PC-3 (cell line): ENCODE measurements around the gene RGS4. TPM values are rescaled to one million over a fixed set of nuclear protein-coding genes. Genes with fewer than 3 reads are reported as not detected.

ENCODE experiments used
- ATAC-seq: fragments of 200-7000 bp; cut with Tn5 transposase; 2 replicates; pipeline ENCODE4 v1.9.1; 2020; ENCODE audit warnings: mild to moderate bottlenecking, moderate library complexity
- BruUV-seq: library from RNA; stranded (reverse); fragments of 400-500 nt; replicated peaks from 2 replicates; lab custom pipeline; 2021; lab: Mats Ljungman, UMichigan
- CTCF ChIA-PET: fragments of 300-600 bp; sonication (Branson Sonifier 250); formaldehyde crosslinking; loops from one replicate; lab custom pipeline; 2022; ENCODE audit warnings: antibody characterized with exemption; lab: Charles Lee
- POLR2A ChIA-PET: fragments of 300-600 bp; sonication (Branson Sonifier 250); formaldehyde crosslinking; loops from one replicate; lab custom pipeline; 2022; ENCODE audit warnings: antibody characterized with exemption; ENCODE audit not compliant: unreplicated experiment; lab: Charles Lee
- DNase-seq: peaks from one replicate; pipeline ENCODE4 v3.0.0-alpha.2; 2015
- H2AFZ ChIP-seq: fragments of 300-600 bp; sonication (generic); 2 replicates; pipeline ENCODE4 v1.6.0; 2016; ENCODE audit warnings: antibody characterized with exemption, low read length
- H3F3A ChIP-seq: fragments of 300-600 bp; sonication (generic); one replicate; pipeline ENCODE4 v1.6.0; 2017; ENCODE audit warnings: antibody characterized with exemption, low read length, control low read depth, mild to moderate bottlenecking; ENCODE audit not compliant: unreplicated experiment
- H3K27ac ChIP-seq: fragments of 300-600 bp; sonication (generic); 2 replicates; pipeline ENCODE4 v1.5.1; 2016; ENCODE audit warnings: mild to moderate bottlenecking, low read length
- H3K27me3 ChIP-seq: fragments of 300-600 bp; sonication (generic); 2 replicates; pipeline ENCODE4 v1.6.1; 2016; ENCODE audit warnings: low read length, mixed read lengths
- H3K36me3 ChIP-seq: fragments of 300-600 bp; sonication (generic); 2 replicates; pipeline ENCODE4 v1.6.1; 2016; ENCODE audit warnings: low read depth, mixed run types, low read length, mixed read lengths
- H3K4me1 ChIP-seq: fragments of 300-600 bp; sonication (generic); 2 replicates; pipeline ENCODE4 v1.5.1; 2016; ENCODE audit warnings: low read length; ENCODE audit not compliant: insufficient read depth
- H3K4me2 ChIP-seq: fragments of 300-600 bp; sonication (generic); 2 replicates; pipeline ENCODE4 v1.6.0; 2016; ENCODE audit warnings: low read length
- H3K4me3 ChIP-seq: fragments of 300-600 bp; sonication (generic); 2 replicates; pipeline ENCODE4 v1.5.1; 2016; ENCODE audit warnings: mild to moderate bottlenecking, low read length, mixed read lengths
- H3K79me2 ChIP-seq: fragments of 300-600 bp; sonication (generic); 2 replicates; pipeline ENCODE4 v1.6.1; 2017; ENCODE audit warnings: low read length, mixed read lengths
- H3K9ac ChIP-seq: fragments of 300-600 bp; sonication (generic); 2 replicates; pipeline ENCODE4 v1.6.0; 2016; ENCODE audit warnings: mild to moderate bottlenecking, low read length
- H3K9me2 ChIP-seq: fragments of 300-600 bp; sonication (generic); replicated peaks from 2 replicates; pipeline ENCODE4 v1.6.1; 2016; ENCODE audit warnings: mixed run types, low read length, mixed read lengths
- H3K9me3 ChIP-seq: fragments of 300-600 bp; sonication (generic); 2 replicates; pipeline ENCODE4 v1.6.1; 2016; ENCODE audit warnings: low read length, mixed read lengths
- H4K20me1 ChIP-seq: fragments of 300-600 bp; sonication (generic); 2 replicates; pipeline ENCODE4 v1.6.1; 2016; ENCODE audit warnings: low read length, mixed read lengths
- CTCF ChIP-seq: fragments of 300-600 bp; sonication (generic); conservative IDR thresholded peaks from 2 replicates; pipeline ENCODE4 v1.5.1; 2017; ENCODE audit warnings: antibody characterized with exemption, low read depth, mild to moderate bottlenecking, low read length
- EZH2 ChIP-seq: fragments of 300-600 bp; sonication (generic); IDR thresholded peaks from one replicate; pipeline ENCODE4 v1.6.1; 2017; ENCODE audit warnings: antibody characterized with exemption, mild to moderate bottlenecking, low read length; ENCODE audit not compliant: unreplicated experiment
- EZH2phosphoT487 ChIP-seq: fragments of 300-600 bp; sonication (generic); IDR thresholded peaks from 2 replicates; pipeline ENCODE4 v1.6.1; 2018; ENCODE audit warnings: mild to moderate bottlenecking, antibody characterized with exemption, low read length, borderline replicate concordance
- intact Hi-C: fragments of 100-400 bp; cut with micrococcal nuclease; formaldehyde crosslinking; loops from 2 replicates; pipeline ENCODE4 v1.9.0; 2023
- total RNA-seq: library from RNA; depleted of rRNA; stranded (reverse); fragments of >200 nt; gene quantifications from 2 replicates; pipeline ENCODE4 v1.2.3, GENCODE V29; 2014

RGS4 gene
- total RNA-seq, 1 experiment from 2014 or later = 6.0 TPM

- TF ChIP-seq EZH2phosphoT487 = no peak
- Histone ChIP-seq H3K9ac (0 out of 2 replicates have a peak overlapping the region, but pooled peaks have one; percentile 2), H3K4me2 (peak overlapping the region; percentile 72), H3F3A (no peaks in the 10 kb centered on the region), H3K27me3 (no peaks in the 10 kb centered on the region), H3K27ac (peak overlapping the region; percentile 47), H3K79me2 (no peaks in the 10 kb centered on the region), H3K4me3 (no peak overlapping the region), H3K9me3 (no peaks in the 10 kb centered on the region), H3K4me1 (peaks cover 33% of the 10 kb centered on the region), H2AFZ (peak overlapping the region; percentile 40), H3K36me3 (no peaks in the 10 kb centered on the region), H4K20me1 (no peaks in the 10 kb centered on the region), H3K9me2 (no peaks in the 10 kb centered on the region)
- ChIA-PET POLR2A (interaction anchor here (0.5 to 0.6 kb wide), 2 partner anchors 784 to 1924 kb away, joined by 3 read pairs; partner anchors contain the start of gene PPOX), CTCF (interaction anchor here (1.3 kb wide), 1 partner anchor 22 kb away, joined by 3 read pairs; the partner anchor contains the start of gene RGS4)
- intact Hi-C loops = loop anchor here (5.0 kb wide), 1 partner anchor 72 kb away; no protein-coding TSS in a partner anchor
- no TSS peak for BruUV-seq
- ATAC-seq (peak; percentile 93), DNase-seq (peak; percentile 80)
Observed at GRCh38 chr1:163090321-163090945, 21.3 kb downstream of the RGS4 start.

GRCh38 chr1:163093169-163093568 is 24.0 kb downstream of the RGS4 start:
- H3K27me3 ChIP-seq = no peaks in the 10 kb centered on the region
- H3K9ac ChIP-seq = no peak overlapping the region
- H3K4me3 ChIP-seq = no peak overlapping the region
- DNase-seq (no peak), ATAC-seq (no peak)
- no peak overlapping the region for H3K27ac ChIP-seq
- TF ChIP-seq CTCF = no peak
- no peak for TF ChIP-seq EZH2phosphoT487
- TF ChIP-seq EZH2 = no peak
- no peaks in the 10 kb centered on the region for H4K20me1 ChIP-seq
- H3K36me3 ChIP-seq = no peaks in the 10 kb centered on the region
- ChIA-PET CTCF (no interaction called here), POLR2A (no interaction called here)
- H3K4me2 ChIP-seq = no peak overlapping the region
- H3F3A ChIP-seq = no peaks in the 10 kb centered on the region
- no TSS peak for BruUV-seq
- H3K9me2 ChIP-seq = no peaks in the 10 kb centered on the region
- no peaks in the 10 kb centered on the region for H3K79me2 ChIP-seq
- intact Hi-C loops = loop anchor here (5.0 kb wide), 1 partner anchor 69 kb away; no protein-coding TSS in a partner anchor
- H2AFZ ChIP-seq = no peak overlapping the region
- H3K9me3 ChIP-seq = no peaks in the 10 kb centered on the region
- peaks cover 23% of the 10 kb centered on the region for H3K4me1 ChIP-seq

GRCh38 chr1:163093579-163093978 is 24.4 kb downstream of the RGS4 start:
- H3K4me3 ChIP-seq = no peak overlapping the region
- BruUV-seq = no TSS peak
- H3K79me2 ChIP-seq = no peaks in the 10 kb centered on the region
- ChIA-PET POLR2A (no interaction called here), CTCF (no interaction called here)
- no peak overlapping the region for H3K9ac ChIP-seq
- intact Hi-C loops = loop anchor here (5.0 kb wide), 1 partner anchor 69 kb away; no protein-coding TSS in a partner anchor
- no peaks in the 10 kb centered on the region for H3K27me3 ChIP-seq
- DNase-seq = no peak
- TF ChIP-seq CTCF = no peak
- no peak for TF ChIP-seq EZH2phosphoT487
- H3F3A ChIP-seq = no peaks in the 10 kb centered on the region
- H3K9me2 ChIP-seq = no peaks in the 10 kb centered on the region
- peaks cover 23% of the 10 kb centered on the region for H3K4me1 ChIP-seq
- H3K9me3 ChIP-seq = no peaks in the 10 kb centered on the region
- no peak overlapping the region for H3K4me2 ChIP-seq
- H3K27ac ChIP-seq = no peak overlapping the region
- no peak overlapping the region for H2AFZ ChIP-seq
- H3K36me3 ChIP-seq = no peaks in the 10 kb centered on the region
- no peak for ATAC-seq
- no peaks in the 10 kb centered on the region for H4K20me1 ChIP-seq
